ENCODE data around the gene NCOA7. TPM values are rescaled to one million over a fixed set of nuclear protein-coding genes. Genes with fewer than 3 reads are reported as not detected.

NCOA7 gene
- total and polyA plus RNA-seq, 11 donors = 3.8 to 23.1 (median 8.2) TPM

- peaks cover 0 to 17% (median 0%) of the 10 kb centered on the region in 9 donors for H3K36me3 ChIP-seq
- intact Hi-C loops (cut with DNase I) = loop anchor here in 2 of 10 donors (10.0 kb wide), 1 partner anchor 57 kb away; no protein-coding TSS in a partner anchor
- H3K4me1 ChIP-seq = peaks cover 0 to 67% (median 9%) of the 10 kb centered on the region in 12 donors
- DNase-seq (no peak), ATAC-seq (no peak)
- WGBS, 4 donors = 63 to 86% (median 78%) methylated on average over 3 of the region's 3 CpGs
- no peaks in the 10 kb centered on the region for H3K27me3 ChIP-seq
- H3K27ac ChIP-seq = peak overlapping the region in 1 of 12 donors; percentile 19
- H3K9me3 ChIP-seq = no peaks in the 10 kb centered on the region
- no peak overlapping the region for H3K4me3 ChIP-seq
- TF ChIP-seq CTCF (IDR thresholded peaks at IDR 0.05) = no peak
These were observed 7.2 kb downstream of the NCOA7 start for GRCh38 chr6:125797886-125798444.

GRCh38 chr6:125798734-125799508 lies 8.2 kb downstream of the NCOA7 start:
- no peak for TF ChIP-seq CTCF (IDR thresholded peaks at IDR 0.05)
- no peak for TF ChIP-seq POLR2A (IDR thresholded peaks at IDR 0.05)
- Histone ChIP-seq H3K4me3 (no peak overlapping the region), H3K9me3 (no peaks in the 10 kb centered on the region), H3K36me3 (peaks cover 0 to 17% (median 0%) of the 10 kb centered on the region in 9 donors), H3K27ac (peak overlapping the region in 1 of 12 donors; percentile 69), H3K27me3 (no peaks in the 10 kb centered on the region), H3K4me1 (peaks cover 0 to 67% (median 8%) of the 10 kb centered on the region in 12 donors)
- no peak for ATAC-seq
- 89 to 93% (median 90%) methylated on average over 5 of the region's 5 CpGs for WGBS, 4 donors
- intact Hi-C loops (cut with DNase I) = loop anchor here in 2 of 10 donors (10.0 kb wide), 1 partner anchor 56 kb away; no protein-coding TSS in a partner anchor
- DNase-seq = no peak

- Histone ChIP-seq H3K9me3 (no peaks in the 10 kb centered on the region), H3K4me1 (peaks cover 0 to 65% (median 7%) of the 10 kb centered on the region in 12 donors), H3K27me3 (no peaks in the 10 kb centered on the region), H3K36me3 (peaks cover 0 to 15% (median 0%) of the 10 kb centered on the region in 9 donors), H3K4me3 (no peak overlapping the region), H3K27ac (peak overlapping the region in 2 of 12 donors; percentile 37 to 82)
- no peak for DNase-seq
- intact Hi-C loops (cut with DNase I) = no loop called here
- WGBS, 4 donors = 92 to 97% (median 93%) methylated on average over 2 of the region's 2 CpGs
- no peak for ATAC-seq
- TF ChIP-seq POLR2A (IDR thresholded peaks at IDR 0.05) = no peak
- no peak for TF ChIP-seq CTCF (IDR thresholded peaks at IDR 0.05)
These were observed 11.6 kb downstream of the NCOA7 start for GRCh38 chr6:125802383-125802782.

GRCh38 chr6:125802943-125803377 lies 12.2 kb downstream of the NCOA7 start:
- no peaks in the 10 kb centered on the region for H3K27me3 ChIP-seq
- no peak overlapping the region for H3K4me3 ChIP-seq
- 54 to 58% (median 58%) methylated on average over 4 of the region's 4 CpGs for WGBS, 4 donors
- H3K27ac ChIP-seq = peak overlapping the region in 5 of 12 donors; percentile 2 to 82 (median 6)
- H3K9me3 ChIP-seq = no peaks in the 10 kb centered on the region
- intact Hi-C loops (cut with DNase I) = no loop called here
- TF ChIP-seq POLR2A (IDR thresholded peaks at IDR 0.05) = no peak
- no peak for TF ChIP-seq CTCF (IDR thresholded peaks at IDR 0.05)
- H3K36me3 ChIP-seq = peaks cover 0 to 15% (median 0%) of the 10 kb centered on the region in 9 donors
- ATAC-seq = peak in 2 of 4 donors; percentile 29 to 57
- H3K4me1 ChIP-seq = peaks cover 0 to 64% (median 7%) of the 10 kb centered on the region in 12 donors
- DNase-seq = no peak

Measured in heart left ventricle (tissue), 16 donors.